Measurements from ENCODE around the gene ST8SIA5. TPM values are rescaled to one million over a fixed set of nuclear protein-coding genes. Genes with fewer than 3 reads are reported as not detected.

The ST8SIA5 gene
- polyA plus RNA-seq, 1 experiment: not detected

GRCh38 chr18:46700066-46700824 lies 56.6 kb downstream of the ST8SIA5 start:
- Histone ChIP-seq H3K4me3 (ENCODE audit: low read depth, low read length) (no peak overlapping the region), H3K27me3 (ENCODE audit: control insufficient read depth, insufficient read depth, low read length) (peaks cover 3% of the 10 kb centered on the region; the same call in 1 of the 2 replicates), H3K36me3 (ENCODE audit: control insufficient read depth, insufficient read depth, low read length) (no peaks in the 10 kb centered on the region)
- ChIA-PET POLR2A (interaction anchor here (0.6 kb wide), 1 partner anchor 88 kb away, joined by 3 read pairs; no protein-coding TSS in a partner anchor), CTCF (interaction anchor here (0.8 to 1.2 kb wide), 2 partner anchors 42 to 356 kb away, joined by 3 to 4 read pairs; no protein-coding TSS in a partner anchor)
- no peak for TF ChIP-seq CTCF (IDR thresholded peaks at IDR 0.05; ENCODE audit: insufficient read depth, low read depth, low read length)
- no peak for DNase-seq (ENCODE audit: low read depth)

- ChIA-PET POLR2A (no interaction called here), CTCF (interaction anchor here (1.0 to 1.4 kb wide), 2 partner anchors 13 to 39 kb away, joined by 3 read pairs; no protein-coding TSS in a partner anchor)
- TF ChIP-seq CTCF (IDR thresholded peaks at IDR 0.05; ENCODE audit: insufficient read depth, low read depth, low read length): no peak
These were observed 60.2 kb downstream of the ST8SIA5 start for GRCh38 chr18:46696702-46697101.

GRCh38 chr18:46696268-46696667 lies 60.6 kb downstream of the ST8SIA5 start:
- no peak for DNase-seq (ENCODE audit: low read depth)
- H3K27me3 ChIP-seq (ENCODE audit: control insufficient read depth, insufficient read depth, low read length): peaks cover 3% of the 10 kb centered on the region; the same call in 1 of the 2 replicates
- no peak for TF ChIP-seq CTCF (IDR thresholded peaks at IDR 0.05; ENCODE audit: insufficient read depth, low read depth, low read length)
- ChIA-PET POLR2A (no interaction called here), CTCF (interaction anchor here (1.0 to 1.4 kb wide), 2 partner anchors 13 to 38 kb away, joined by 3 read pairs; no protein-coding TSS in a partner anchor)
- H3K4me3 ChIP-seq (ENCODE audit: low read depth, low read length): no peak overlapping the region
- no peaks in the 10 kb centered on the region for H3K36me3 ChIP-seq (ENCODE audit: control insufficient read depth, insufficient read depth, low read length)

More at GRCh38 chr18:46696702-46697101, 60.2 kb downstream of the ST8SIA5 start:
- Histone ChIP-seq H3K36me3 (ENCODE audit: control insufficient read depth, insufficient read depth, low read length) (no peaks in the 10 kb centered on the region), H3K4me3 (ENCODE audit: low read depth, low read length) (no peak overlapping the region), H3K27me3 (ENCODE audit: control insufficient read depth, insufficient read depth, low read length) (peaks cover 3% of the 10 kb centered on the region; the same call in 1 of the 2 replicates)
- no peak for DNase-seq (ENCODE audit: low read depth)

- H3K36me3 ChIP-seq (ENCODE audit: control insufficient read depth, insufficient read depth, low read length): no peaks in the 10 kb centered on the region
- DNase-seq (ENCODE audit: low read depth): no peak
- no peak overlapping the region for H3K4me3 ChIP-seq (ENCODE audit: low read depth, low read length)
- no peak for TF ChIP-seq CTCF (IDR thresholded peaks at IDR 0.05; ENCODE audit: insufficient read depth, low read depth, low read length)
- H3K27me3 ChIP-seq (ENCODE audit: control insufficient read depth, insufficient read depth, low read length): peaks cover 3% of the 10 kb centered on the region; the same call in 1 of the 2 replicates
- CTCF ChIA-PET: interaction anchor here (0.6 to 0.7 kb wide), 3 partner anchors 16 to 180 kb away, joined by 3 read pairs; no protein-coding TSS in a partner anchor
- POLR2A ChIA-PET: no interaction called here
These were observed 62.9 kb downstream of the ST8SIA5 start for GRCh38 chr18:46693996-46694395.

- 0 out of 2 replicates have a peak, but pooled peaks cover 2% of the 10 kb centered on the region for H3K27me3 ChIP-seq (ENCODE audit: control insufficient read depth, insufficient read depth, low read length)
- H3K36me3 ChIP-seq (ENCODE audit: control insufficient read depth, insufficient read depth, low read length): no peaks in the 10 kb centered on the region
- CTCF ChIA-PET: interaction anchor here (1.1 kb wide), 1 partner anchor 13 kb away, joined by 3 read pairs; no protein-coding TSS in a partner anchor
- TF ChIP-seq CTCF (IDR thresholded peaks at IDR 0.05; ENCODE audit: insufficient read depth, low read depth, low read length): no peak
- no peak overlapping the region for H3K4me3 ChIP-seq (ENCODE audit: low read depth, low read length)
- DNase-seq (ENCODE audit: low read depth): no peak
- POLR2A ChIA-PET: interaction anchor here (0.7 kb wide), 1 partner anchor 10 kb away, joined by 6 read pairs; no protein-coding TSS in a partner anchor
These were observed 67.9 kb downstream of the ST8SIA5 start for GRCh38 chr18:46688853-46689525.
